Bronchial epithelial cell (primary cell): ENCODE measurements around the gene RPRD1B. TPM values are rescaled to one million over a fixed set of nuclear protein-coding genes. Genes with fewer than 3 reads are reported as not detected.

Experiments used
- DNase-seq: peaks from one replicate; pipeline ENCODE4 v3.0.0-alpha.2; 2010; ENCODE audit warnings: low read depth
- FAIRE-seq: peaks from 2 replicates; lab custom pipeline; 2011; peaks lifted over from hg19 to GRCh38; lab: Jason Lieb, UNC
- H3K27me3 ChIP-seq: 2 replicates; pipeline ENCODE4 v1.5.1; 2011; ENCODE audit warnings: low read length; ENCODE audit not compliant: control insufficient read depth, insufficient read depth
- H3K36me3 ChIP-seq: 2 replicates; pipeline ENCODE4 v1.5.1; 2011; ENCODE audit warnings: low read length; ENCODE audit not compliant: control insufficient read depth, insufficient read depth
- H3K4me3 ChIP-seq: 2 replicates; pipeline ENCODE4 v1.5.1; 2011; ENCODE audit warnings: mild to moderate bottlenecking, low read depth, low read length, control low read depth
- CTCF ChIP-seq: IDR thresholded peaks from 2 replicates; pipeline ENCODE4 v1.5.1; 2011; ENCODE audit warnings: mild to moderate bottlenecking, moderate library complexity, low read length, control low read depth, inconsistent platforms; ENCODE audit not compliant: insufficient read depth, severe bottlenecking
- total RNA-seq: library from RNA; depleted of rRNA; stranded (reverse); fragments of >200 nt; gene quantifications from 2 replicates; pipeline ENCODE4 v1.2.1, GENCODE V29; 2014

RPRD1B gene
- total RNA-seq, 1 donor from 2014 or later = 18.7 TPM

- no peak for DNase-seq
- no peak for FAIRE-seq
- no peak overlapping the region for H3K4me3 ChIP-seq
- no peaks in the 10 kb centered on the region for H3K36me3 ChIP-seq
- H3K27me3 ChIP-seq = no peaks in the 10 kb centered on the region
- no peak for TF ChIP-seq CTCF
Measured at GRCh38 chr20:38129248-38129865, 95.8 kb downstream of the RPRD1B start.

GRCh38 chr20:38129893-38130609, 96.5 kb downstream of the RPRD1B start:
- Histone ChIP-seq H3K36me3 (no peaks in the 10 kb centered on the region), H3K4me3 (no peak overlapping the region), H3K27me3 (no peaks in the 10 kb centered on the region)
- no peak for TF ChIP-seq CTCF
- FAIRE-seq (no peak), DNase-seq (no peak)

DNA sequence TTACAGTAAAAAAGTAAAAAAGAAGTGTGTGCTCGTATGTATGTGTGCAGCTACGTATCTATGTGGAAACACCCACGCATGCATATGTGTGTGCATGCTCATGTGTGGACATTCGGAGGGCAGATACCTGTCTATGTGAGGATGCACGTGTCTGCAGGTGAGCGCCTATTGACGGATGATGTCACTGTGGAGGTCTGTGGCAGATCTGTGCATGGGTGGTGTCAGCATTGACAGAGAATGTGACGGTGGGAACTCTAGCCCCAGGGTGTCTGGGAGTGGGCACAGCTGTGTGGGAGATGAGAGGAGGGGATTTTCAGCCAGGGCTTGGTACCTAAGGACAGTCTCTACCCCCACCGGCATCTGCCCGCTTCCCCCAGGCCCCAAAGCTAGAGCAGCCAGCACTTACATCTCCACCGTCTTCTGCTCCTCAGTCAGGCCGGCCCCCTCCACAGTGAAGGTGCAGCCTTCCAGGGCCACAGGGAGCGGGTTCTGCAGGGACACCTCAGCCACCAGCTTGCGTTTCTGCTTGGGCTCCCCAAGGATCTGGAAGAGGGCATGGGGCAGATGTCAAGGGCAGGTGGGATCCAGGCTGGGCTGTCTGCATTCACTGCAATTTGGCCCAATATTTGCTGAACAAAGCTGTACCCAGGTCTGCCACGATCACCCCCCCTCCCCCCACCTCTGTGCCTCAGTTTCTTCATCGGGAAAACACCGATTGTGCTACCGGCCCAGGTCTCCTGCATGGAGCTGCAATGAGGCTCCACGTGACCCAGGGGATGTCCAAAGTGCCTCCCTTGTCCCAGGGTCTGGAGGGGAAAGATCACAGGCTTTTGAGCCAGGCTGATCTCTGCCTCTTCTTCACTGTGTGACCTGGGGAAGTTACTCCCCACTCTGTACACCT, 97.4 kb downstream of the RPRD1B start:
- Histone ChIP-seq H3K36me3 (no peaks in the 10 kb centered on the region), H3K4me3 (no peak overlapping the region), H3K27me3 (no peaks in the 10 kb centered on the region)
- FAIRE-seq (no peak), DNase-seq (no peak)
- TF ChIP-seq CTCF = no peak

GRCh38 chr20:38131588-38132121, 98.1 kb downstream of the RPRD1B start:
- DNase-seq = no peak
- no peaks in the 10 kb centered on the region for H3K36me3 ChIP-seq

More at GRCh38 chr20:38131588-38132121, 98.1 kb downstream of the RPRD1B start:
- FAIRE-seq = no peak
- Histone ChIP-seq H3K27me3 (no peaks in the 10 kb centered on the region), H3K4me3 (no peak overlapping the region)
- TF ChIP-seq CTCF = no peak
